Measurements from ENCODE around the gene TMEM229A. TPM values are rescaled to one million over a fixed set of nuclear protein-coding genes. Genes with fewer than 3 reads are reported as not detected.
A peak's percentile ranks its signal among the peaks of the same experiment; 100 is the strongest.
"Not testable (repeated sequence)": the region's sequence is repeated elsewhere in the genome, so short reads cannot be mapped to it uniquely, and the experiment has no call there.

The TMEM229A gene
- total RNA-seq: not detected in 2 replicates

DNA sequence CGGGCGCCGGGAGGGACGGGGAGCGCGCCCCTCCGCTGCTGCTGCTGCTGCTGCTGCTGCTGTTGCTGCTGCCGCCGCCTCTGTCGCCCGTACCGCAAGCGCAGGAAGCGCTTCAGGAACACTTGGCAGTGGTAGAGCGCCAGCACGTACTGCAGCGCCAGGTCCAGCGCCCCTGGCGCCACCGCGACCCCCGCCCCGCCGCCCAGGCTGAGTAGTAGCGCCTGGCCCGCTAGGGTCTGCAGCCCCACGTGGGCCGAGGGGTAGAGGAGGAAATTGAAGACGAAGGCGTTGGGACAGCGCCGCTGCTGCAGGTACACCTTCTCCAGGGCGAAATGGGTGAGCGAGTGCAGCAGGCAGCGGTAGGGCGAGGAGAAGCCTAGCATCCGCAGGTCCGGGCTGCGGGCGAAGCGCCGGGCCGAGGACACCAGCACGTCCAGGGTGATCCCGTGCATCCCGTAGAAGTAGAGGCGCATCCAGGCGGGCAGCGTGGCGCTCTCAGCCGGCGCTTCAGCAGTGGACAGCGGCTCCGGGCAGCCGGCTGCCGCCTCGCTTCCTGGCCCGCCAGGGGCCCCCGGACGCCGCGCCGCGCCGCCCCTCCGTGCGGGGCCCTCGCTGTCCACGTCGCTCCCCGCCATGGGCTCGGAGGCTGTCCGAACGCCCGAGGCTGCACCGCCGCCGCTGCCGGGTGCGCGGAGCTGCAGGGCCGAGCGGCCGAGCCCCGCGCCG is at the start of gene TMEM229A:
Gene TMEM229A, minus strand, starts transcription at position 699 of the 726 bp plus-strand sequence. Its CDS starts 64 bp downstream, at position 635.
- H3K36me3 Mint-ChIP-seq (ENCODE audit: low read depth): no peaks in the 10 kb centered on the region
- TF ChIP-seq CTCF (IDR thresholded peaks at IDR 0.05): no peak
- ChIA-PET CTCF (no interaction called here), POLR2A (no interaction called here)
- peak within 1 kb of the TSS; percentile 66 for H3K4me3 Mint-ChIP-seq
- intact Hi-C loops (cut with micrococcal nuclease): no loop called here
- H3K9me3 Mint-ChIP-seq: no peaks in the 10 kb centered on the region
- ATAC-seq (ENCODE audit: low read depth): no peak
- no peak within 1 kb of the TSS for H3K27ac Mint-ChIP-seq
- DNase-seq: no peak
- H3K4me1 Mint-ChIP-seq: peaks cover 10% of the 10 kb centered on the region
- H3K27me3 Mint-ChIP-seq: peaks cover 37% of the 10 kb centered on the region

GRCh38 chr7:124082234-124082633 is 49.4 kb upstream of the TMEM229A start:
- POLR2A ChIA-PET: not testable (repeated sequence)

DNA sequence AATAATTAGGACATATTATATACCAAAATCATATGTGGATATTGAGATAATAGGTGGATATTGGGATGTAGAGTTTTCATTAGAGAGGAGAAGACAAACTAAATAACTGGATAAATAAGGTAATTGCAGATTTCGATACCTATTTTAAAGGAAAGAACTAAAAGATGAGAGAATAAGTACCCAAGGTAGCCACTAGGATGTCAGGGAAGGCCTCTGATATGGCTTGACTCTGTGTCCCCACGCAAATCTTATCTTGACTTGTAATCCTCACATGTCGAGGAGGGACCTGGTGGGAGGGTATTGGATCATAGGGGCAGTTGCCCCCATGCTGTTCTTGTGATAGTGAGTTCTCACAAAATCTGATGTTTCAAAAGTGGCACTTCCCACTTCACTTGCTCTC is 44.7 kb upstream of the TMEM229A start:
- DNase-seq (no peak), ATAC-seq (ENCODE audit: low read depth) (no peak)
- intact Hi-C loops (cut with micrococcal nuclease): no loop called here
- Mint-ChIP-seq H3K27ac (no peak overlapping the region), H3K27me3 (no peaks in the 10 kb centered on the region), H3K36me3 (ENCODE audit: low read depth) (no peaks in the 10 kb centered on the region), H3K4me3 (no peak overlapping the region), H3K9me3 (no peaks in the 10 kb centered on the region), H3K4me1 (no peaks in the 10 kb centered on the region)
- CTCF ChIA-PET: no interaction called here
- no peak for TF ChIP-seq CTCF (IDR thresholded peaks at IDR 0.05)
- POLR2A ChIA-PET: no interaction called here

More at GRCh38 chr7:124082234-124082633, 49.4 kb upstream of the TMEM229A start:
- CTCF ChIA-PET; H3K4me3 Mint-ChIP-seq; H3K27ac Mint-ChIP-seq; H3K9me3 Mint-ChIP-seq; intact Hi-C loops (cut with micrococcal nuclease); H3K4me1 Mint-ChIP-seq; H3K36me3 Mint-ChIP-seq (ENCODE audit: low read depth); H3K27me3 Mint-ChIP-seq; DNase-seq; ATAC-seq (ENCODE audit: low read depth): not testable (repeated sequence)

DNA sequence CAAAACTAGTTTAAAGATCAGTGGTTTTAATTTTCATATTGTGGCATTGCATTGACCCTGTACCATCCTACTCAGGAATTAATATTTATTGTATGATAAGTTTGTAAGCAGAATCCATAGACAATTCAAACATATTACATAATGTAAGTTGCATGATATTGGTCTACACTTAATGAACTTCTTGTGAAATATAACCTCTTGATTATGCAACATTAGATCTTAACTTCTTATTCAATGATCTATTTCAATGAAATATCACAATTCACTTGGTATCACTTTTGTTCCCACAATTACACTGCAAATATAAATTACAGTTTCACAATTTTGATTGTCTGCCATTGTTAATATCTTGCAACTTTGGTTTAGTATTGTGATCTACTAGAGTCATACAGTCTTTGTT is 44.0 kb upstream of the TMEM229A start:
- CTCF ChIA-PET: no interaction called here
- H3K27me3 Mint-ChIP-seq: no peaks in the 10 kb centered on the region
- intact Hi-C loops (cut with micrococcal nuclease): no loop called here
- no peak for DNase-seq
- H3K4me3 Mint-ChIP-seq: no peak overlapping the region
- TF ChIP-seq CTCF (IDR thresholded peaks at IDR 0.05): no peak
- no peaks in the 10 kb centered on the region for H3K4me1 Mint-ChIP-seq
- H3K9me3 Mint-ChIP-seq: no peaks in the 10 kb centered on the region
- no peak for ATAC-seq (ENCODE audit: low read depth)
- H3K27ac Mint-ChIP-seq: no peak overlapping the region
- POLR2A ChIA-PET: no interaction called here
- H3K36me3 Mint-ChIP-seq (ENCODE audit: low read depth): no peaks in the 10 kb centered on the region

DNA sequence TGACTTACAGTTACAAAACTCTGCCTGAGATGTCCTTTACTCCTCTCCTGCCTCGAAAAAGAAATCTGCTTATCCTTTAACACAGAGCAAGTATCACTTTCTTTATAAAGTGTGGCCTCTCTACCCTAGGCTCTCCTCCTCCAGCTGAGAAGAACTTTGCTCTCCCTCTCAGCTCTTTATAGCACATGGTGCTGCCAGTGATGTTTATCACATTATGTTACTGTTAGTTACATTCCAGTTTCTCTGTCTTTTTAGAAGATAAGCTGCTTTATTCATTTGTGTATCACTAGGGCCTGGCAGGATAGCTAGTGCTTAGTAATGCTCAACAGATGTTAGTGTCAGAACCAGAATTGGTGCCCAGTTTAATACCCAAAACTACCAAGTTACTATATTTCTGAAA is 41.1 kb upstream of the TMEM229A start:
- H3K4me1 Mint-ChIP-seq: no peaks in the 10 kb centered on the region
- TF ChIP-seq CTCF (IDR thresholded peaks at IDR 0.05): no peak
- ATAC-seq (ENCODE audit: low read depth): no peak
- intact Hi-C loops (cut with micrococcal nuclease): no loop called here
- H3K9me3 Mint-ChIP-seq: no peaks in the 10 kb centered on the region
- ChIA-PET CTCF (no interaction called here), POLR2A (no interaction called here)
- DNase-seq: no peak
- no peaks in the 10 kb centered on the region for H3K36me3 Mint-ChIP-seq (ENCODE audit: low read depth)
- H3K27ac Mint-ChIP-seq: no peak overlapping the region
- H3K27me3 Mint-ChIP-seq: no peaks in the 10 kb centered on the region
- H3K4me3 Mint-ChIP-seq: no peak overlapping the region

DNA sequence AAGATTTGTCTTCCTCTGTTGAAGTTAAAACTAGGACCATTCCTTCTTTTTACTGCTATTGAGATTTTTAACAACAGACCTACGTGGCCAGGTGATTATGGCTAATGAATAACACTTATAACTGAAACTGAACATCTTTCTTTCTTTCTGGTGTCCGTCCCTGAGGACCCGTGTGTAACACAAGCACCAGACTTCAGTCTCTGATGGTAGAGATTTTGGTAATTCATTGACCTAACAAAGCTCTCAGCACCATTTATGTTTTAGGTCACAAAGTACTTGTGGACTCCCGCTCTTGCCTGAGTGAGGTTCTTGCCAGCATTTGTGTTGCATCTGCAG is 40.4 kb upstream of the TMEM229A start:
- TF ChIP-seq CTCF (IDR thresholded peaks at IDR 0.05): no peak
- H3K4me1 Mint-ChIP-seq: no peaks in the 10 kb centered on the region
- no peaks in the 10 kb centered on the region for H3K9me3 Mint-ChIP-seq
- POLR2A ChIA-PET: no interaction called here
- no peak for DNase-seq
- H3K27me3 Mint-ChIP-seq: no peaks in the 10 kb centered on the region
- no peak for ATAC-seq (ENCODE audit: low read depth)
- CTCF ChIA-PET: no interaction called here
- no peaks in the 10 kb centered on the region for H3K36me3 Mint-ChIP-seq (ENCODE audit: low read depth)
- no peak overlapping the region for H3K27ac Mint-ChIP-seq
- intact Hi-C loops (cut with micrococcal nuclease): no loop called here
- no peak overlapping the region for H3K4me3 Mint-ChIP-seq
